GM19328 (cell line): ENCODE results near the gene HGF.
A peak's percentile ranks its signal among the peaks of the same experiment; 100 is the strongest.

ENCODE experiments used
- ATAC-seq: cut with Tn5 transposase; IDR thresholded peaks from one replicate; pipeline ENCODE4 v1.9.1; 2021; ENCODE audit warnings: mild to moderate bottlenecking, moderate library complexity; ENCODE audit not compliant: unreplicated experiment

Gene HGF

DNA sequence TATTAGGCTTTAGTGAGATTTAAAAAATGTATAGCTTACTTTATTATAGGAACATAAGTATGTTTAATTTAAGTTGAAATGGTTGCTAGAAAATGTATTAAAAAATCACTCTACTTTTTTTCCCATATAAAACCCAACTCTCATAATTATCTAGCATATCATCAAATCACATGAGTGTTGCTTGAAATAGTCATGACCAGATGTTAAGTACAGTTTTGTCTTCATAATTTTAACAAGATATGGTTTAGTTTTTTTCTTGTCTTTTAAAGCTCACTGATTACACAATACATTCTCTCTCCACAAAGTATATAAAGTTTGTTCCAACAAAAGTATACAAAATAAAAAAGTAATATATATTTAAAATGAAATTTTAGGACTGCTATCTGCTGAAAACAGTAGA is 82.8 kb downstream of the HGF start:
- no peak for ATAC-seq

DNA sequence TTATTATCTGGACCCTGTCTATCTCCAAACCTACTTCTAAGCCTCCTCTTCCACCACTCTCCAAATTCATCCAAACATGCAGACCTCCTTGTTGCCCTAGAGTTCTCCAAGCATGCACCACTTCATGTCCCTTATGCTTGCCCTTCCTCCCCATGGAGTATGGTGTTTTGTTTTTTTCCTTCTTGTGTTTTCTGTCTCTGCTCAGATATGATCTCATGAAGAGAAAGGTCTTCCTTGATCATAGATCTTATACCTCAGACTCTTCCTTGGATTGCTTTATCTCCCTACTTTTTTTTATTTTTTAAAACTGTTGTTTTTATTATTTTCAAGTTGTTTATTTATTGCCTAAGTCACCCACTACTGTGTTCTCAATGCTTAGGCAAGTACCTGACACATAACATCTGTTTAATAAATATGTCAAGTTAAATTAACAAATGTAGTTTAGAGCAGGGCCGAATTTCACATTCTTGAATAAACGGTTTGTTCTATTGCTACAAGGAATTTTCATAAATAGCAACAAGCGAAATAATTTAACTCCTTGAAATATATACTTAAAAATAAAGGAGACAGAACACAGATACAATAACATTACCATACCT is 84.5 kb downstream of the HGF start:
- ATAC-seq = no peak

DNA sequence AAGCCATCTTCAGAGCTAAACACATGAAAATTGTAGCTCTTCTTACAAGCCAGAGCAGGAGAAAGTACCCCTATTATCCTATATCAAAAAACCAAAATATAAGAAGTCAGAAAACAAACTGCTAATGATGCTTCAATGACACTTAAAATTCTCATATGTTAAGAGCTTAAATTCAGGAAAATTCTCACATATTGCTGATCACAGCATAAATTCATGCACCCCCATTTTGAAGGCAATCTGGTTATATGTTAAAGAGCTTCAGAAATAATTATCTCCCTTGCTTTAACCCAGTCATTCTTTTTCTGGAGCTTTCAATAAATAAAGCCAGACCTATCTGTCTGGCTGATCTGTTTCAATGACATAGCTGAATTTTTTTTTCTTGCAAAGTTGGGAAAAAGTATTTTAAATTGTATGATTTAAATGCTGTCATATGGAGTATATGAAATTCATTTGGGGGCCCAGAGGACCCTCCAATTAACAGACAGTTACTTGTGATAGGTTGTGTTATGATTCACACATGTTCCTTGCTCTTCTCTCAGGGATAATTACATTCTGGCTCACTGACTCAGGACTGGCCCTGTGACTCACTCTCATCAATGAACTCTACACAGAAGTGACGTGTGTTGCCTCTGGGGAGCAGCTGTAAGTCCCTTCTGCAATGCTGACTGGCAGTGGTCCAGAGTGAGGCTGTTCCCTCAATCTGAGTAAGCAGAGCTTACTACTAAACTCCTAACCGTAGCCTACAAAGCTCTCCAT is 85.2 kb downstream of the HGF start:
- ATAC-seq = peak; percentile 80

DNA sequence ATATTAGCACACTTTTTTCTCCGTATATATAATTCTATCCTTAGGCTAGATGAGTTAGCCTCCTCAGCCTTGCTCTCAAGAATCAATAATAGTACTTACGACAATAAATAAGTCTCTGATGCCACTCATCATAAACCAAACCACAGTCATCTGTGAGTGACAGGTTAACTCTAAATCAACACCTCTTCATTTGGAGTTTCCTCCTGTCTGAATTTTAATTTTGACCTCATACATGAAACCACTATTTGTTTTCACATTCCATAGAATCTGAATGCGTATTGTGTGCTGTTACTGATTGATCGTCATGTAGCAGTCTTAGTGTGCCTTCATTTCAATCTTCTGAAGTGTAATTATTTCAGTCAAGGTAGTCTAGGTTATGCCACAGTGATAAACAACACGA is 85.8 kb downstream of the HGF start:
- no peak for ATAC-seq

- no peak for ATAC-seq
These were observed 87.0 kb downstream of the HGF start for GRCh38 chr7:81682873-81683272.

DNA sequence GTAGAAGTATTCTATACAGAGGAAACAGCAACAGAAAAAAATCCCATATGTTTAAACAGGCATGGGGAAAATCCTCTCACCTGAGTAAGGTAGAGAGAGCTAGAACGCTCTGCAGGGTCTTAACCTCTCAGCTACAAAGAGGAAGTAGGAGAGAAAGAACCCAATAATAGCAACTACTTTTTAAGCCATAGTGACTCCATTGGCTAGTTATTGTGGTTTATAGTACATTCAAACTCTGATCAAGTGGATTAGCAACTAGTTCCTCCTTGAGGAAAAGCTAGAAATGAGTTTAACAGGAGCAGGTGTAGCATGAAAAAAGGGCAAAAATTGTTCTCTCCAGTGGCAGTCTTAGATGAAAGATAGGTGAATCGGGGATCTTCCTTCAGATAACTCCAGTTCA is 89.7 kb downstream of the HGF start:
- no peak for ATAC-seq

GRCh38 chr7:81676813-81677212 is 93.0 kb downstream of the HGF start:
- no peak for ATAC-seq

DNA sequence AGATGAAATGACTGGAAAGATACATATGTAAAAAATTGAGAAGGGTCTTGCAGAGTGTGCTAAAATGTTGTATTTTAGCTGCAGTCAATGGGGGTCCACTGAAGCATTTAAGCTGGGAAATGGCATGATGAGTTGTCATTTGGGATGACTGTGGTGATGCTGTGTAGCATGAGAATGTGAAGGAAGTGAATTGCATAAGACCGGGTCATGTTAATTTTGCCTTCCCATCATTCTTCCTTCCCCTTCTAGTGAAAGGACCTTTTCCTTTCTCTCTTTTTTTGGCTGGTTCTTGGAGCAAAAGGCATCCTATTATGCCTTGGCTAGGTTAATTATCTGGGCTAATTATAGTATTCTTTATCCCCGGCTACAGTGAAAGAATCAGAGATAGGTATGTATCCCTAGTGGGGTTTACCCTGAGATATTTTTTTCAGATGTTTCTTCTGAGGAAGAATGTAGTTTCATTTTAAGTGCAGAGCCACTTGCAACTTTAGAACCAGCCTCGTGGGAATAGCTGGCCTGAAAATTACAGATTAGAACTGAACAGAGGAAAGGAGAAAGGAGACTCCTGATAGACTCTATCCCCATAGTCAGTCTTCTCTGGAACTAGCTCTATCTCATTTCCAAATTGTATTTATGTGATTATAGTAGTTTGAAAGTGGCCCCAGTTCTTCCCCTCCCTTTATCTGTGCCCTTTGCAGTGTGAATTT is 93.6 kb downstream of the HGF start:
- no peak for ATAC-seq

DNA sequence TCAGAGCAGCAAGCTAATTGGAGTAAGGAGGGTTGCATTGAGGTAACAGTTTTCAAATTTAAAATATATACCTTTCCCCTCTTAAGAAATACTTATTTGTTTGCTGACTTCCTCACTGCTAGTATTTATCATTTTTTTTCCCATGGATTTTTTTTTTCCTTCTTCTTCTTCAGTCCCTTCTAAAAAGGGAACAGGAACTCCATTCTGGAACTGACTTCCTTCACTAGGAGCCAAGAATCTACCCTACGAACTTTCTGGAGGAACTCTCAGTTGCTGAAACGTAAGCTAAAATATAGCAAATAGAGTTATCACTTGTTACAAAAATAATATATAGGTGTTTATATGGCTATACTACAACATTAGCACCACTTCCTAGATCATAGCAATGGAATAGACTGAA is 95.4 kb downstream of the HGF start:
- no peak for ATAC-seq

- no peak for ATAC-seq
These were observed 97.0 kb downstream of the HGF start for GRCh38 chr7:81672872-81673271.

- ATAC-seq = no peak
These were observed 100.3 kb downstream of the HGF start for GRCh38 chr7:81669476-81670105.

GRCh38 chr7:81666209-81666608 is 103.6 kb downstream of the HGF start:
- no peak for ATAC-seq

DNA sequence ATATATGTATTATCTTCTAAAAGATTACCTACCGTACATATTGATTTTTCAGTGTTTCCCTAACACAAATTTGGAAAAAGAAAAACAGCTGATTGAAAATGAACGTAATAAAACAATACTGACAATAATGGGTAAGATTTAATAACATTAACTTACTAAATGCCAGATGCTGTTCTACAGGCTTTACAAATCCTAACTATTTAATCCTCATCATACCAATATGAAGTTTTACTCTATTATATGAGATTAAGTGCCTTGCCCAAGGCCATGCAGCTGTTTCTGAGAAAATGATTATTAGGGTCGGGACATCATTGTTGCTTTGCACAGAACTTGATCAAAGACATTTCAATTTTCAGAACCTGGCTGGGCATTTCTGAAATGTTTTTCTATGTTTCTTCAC is 104.6 kb downstream of the HGF start:
- ATAC-seq = no peak

- ATAC-seq = no peak
These were observed 105.5 kb downstream of the HGF start for GRCh38 chr7:81664304-81664703.

DNA sequence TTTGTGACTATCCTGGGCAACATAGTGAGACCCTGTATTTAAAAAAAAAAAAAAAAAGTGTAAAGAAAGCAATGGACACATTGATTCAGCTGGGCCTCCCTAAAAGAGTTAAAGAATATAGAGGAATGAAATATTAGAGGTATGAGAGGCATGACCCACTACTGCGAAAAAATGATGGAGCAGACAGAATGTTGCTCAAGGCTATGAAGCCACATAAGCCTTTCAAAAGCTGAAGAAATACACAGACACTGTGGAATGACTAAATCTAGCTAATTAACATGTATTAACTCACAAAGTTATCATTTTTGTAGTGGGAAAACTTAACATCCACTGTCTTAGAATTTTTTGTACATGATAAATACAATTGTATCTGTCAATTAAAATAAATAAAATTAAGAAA is 107.3 kb downstream of the HGF start:
- no peak for ATAC-seq

DNA sequence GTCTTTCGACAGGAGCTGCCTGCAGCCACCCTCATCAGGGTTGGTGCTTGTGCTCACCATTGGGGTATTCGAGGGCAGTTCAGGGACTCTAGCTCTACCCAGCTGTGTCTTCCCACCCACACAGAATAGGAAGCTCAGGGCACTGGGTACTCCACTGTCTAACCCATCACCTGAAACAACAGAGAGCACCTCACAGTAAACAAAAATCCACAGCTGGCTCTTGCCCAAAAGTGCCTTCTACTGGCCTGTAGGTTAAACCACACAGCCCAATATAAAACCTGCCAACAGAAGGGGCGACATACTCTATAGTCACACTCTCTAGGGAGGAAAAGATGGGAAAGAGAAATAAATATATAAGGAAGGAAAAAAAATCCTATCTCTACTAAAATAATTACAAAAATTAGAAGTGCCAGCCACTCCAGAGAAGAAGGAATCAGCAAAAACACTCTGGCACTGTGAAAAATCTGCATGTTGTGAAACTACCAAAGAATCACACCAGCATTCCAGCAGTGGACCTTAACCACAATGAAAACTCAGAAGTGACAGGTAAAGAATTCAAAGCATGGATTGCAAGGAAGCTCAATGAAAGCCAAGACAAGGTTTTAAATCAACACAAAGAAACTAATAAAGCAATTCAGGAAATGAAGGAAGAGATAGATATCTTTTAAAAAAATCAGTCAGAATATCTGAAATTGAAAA is 110.0 kb downstream of the HGF start:
- no peak for ATAC-seq

DNA sequence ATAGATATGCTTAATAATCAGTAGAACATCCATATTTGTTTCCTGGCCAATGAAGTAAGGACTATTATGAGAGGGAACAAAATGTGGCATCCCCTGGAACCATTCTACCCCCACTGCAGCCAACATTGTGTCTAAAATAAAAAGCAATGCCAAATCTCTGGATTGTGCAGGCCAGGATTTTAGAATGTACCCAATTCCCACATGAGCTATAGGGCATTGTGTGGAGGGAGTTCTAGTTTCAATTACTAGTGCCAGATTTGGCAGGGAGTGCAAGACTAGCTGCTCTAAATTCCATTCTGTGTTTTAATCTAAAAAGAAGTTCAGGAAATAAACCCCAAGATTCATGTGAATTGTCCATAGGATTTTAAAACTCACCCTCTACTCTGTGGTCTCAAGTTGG is 112.3 kb downstream of the HGF start:
- no peak for ATAC-seq

DNA sequence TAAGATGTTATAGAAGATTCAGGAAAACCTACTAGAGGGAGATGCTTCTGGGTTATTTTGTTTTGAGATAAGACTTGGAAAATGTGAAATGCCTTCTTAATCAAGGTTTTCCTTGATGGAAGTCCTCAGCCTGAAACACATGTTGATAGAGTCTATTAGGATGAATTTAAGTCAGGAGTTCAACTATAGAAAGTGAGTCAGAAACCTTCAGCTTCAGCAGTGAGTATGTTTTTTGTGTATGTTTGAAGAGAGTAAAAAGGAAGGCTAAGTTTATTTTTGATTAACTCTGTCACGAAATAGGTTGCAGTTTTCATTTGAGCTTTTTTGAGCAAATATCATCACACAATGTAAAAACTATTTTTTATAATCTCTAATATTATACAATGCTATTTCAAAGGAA is 114.6 kb downstream of the HGF start:
- no peak for ATAC-seq

- no peak for ATAC-seq
These were observed 117.6 kb downstream of the HGF start for GRCh38 chr7:81652225-81652624.
